ENCODE results near the gene CXCR5. TPM values are rescaled to one million over a fixed set of nuclear protein-coding genes. Genes with fewer than 3 reads are reported as not detected.

The CXCR5 gene
- total RNA-seq, 2 donors from 2014 or later: not detected

GRCh38 chr11:118939953-118940598, 56.4 kb downstream of the CXCR5 start:
- TF ChIP-seq CTCF (IDR thresholded peaks at IDR 0.05): no peak
- intact Hi-C loops (cut with DNase I): no loop called here
- WGBS, 2 donors: 46 to 57% methylated on average over 12 to 13 of the region's 13 CpGs
- H3K4me3 ChIP-seq: no peak overlapping the region
- no peaks in the 10 kb centered on the region for H3K27me3 ChIP-seq
- no peak overlapping the region for H3K27ac ChIP-seq
- ATAC-seq (no peak), DNase-seq (no peak)
- no peaks in the 10 kb centered on the region for H3K9me3 ChIP-seq
- H3K4me1 ChIP-seq: no peaks in the 10 kb centered on the region
- H3K36me3 ChIP-seq (replicated peaks in 1 of 2; ENCODE audit: insufficient read depth in 1 of 2, low read depth in 2 of 2): no peaks in the 10 kb centered on the region

DNA sequence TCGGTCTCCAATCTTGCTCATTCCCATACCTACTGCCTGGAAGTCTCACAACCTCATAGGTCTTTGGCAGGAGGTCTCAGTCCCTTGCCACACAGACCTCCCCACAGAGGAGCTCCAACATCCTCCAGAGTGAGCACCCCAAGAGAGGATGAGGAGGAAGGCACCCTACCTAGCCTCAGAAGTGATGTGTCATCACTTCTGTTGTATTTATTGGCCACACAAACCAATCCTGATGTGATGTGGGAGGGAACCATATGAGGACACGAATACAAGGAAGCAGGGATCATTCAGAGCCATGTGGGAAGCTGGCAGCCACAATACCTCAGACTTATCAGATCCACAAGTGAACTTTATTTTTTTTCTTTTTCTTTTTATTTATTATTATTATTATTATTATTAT, 63.4 kb downstream of the CXCR5 start:
- intact Hi-C loops (cut with DNase I): no loop called here
- H3K9me3 ChIP-seq: no peaks in the 10 kb centered on the region
- no peaks in the 10 kb centered on the region for H3K4me1 ChIP-seq
- no peak for TF ChIP-seq POLR2A (IDR thresholded peaks at IDR 0.05)
- no peak for TF ChIP-seq CTCF (IDR thresholded peaks at IDR 0.05)
- H3K27me3 ChIP-seq: no peaks in the 10 kb centered on the region
- ATAC-seq (no peak), DNase-seq (no peak)
- H3K4me3 ChIP-seq: no peak overlapping the region
- H3K27ac ChIP-seq: no peak overlapping the region
- H3K36me3 ChIP-seq (replicated peaks in 1 of 2; ENCODE audit: insufficient read depth in 1 of 2, low read depth in 2 of 2): no peaks in the 10 kb centered on the region
- 25 to 77% methylated on average over 1 to 2 of the region's 2 CpGs for whole genome bisulfite sequencing, 2 donors

Small RNA genes lying within 50 kb of the gene (microRNA-seq; reads per million reads assigned to microRNA genes)
- 0 to 0.45 reads per million in 2 donors for gene MIR4492 (ENCODE audit: borderline number of aligned reads in 2 of 2, borderline replicate concordance in 2 of 2)

Small RNA genes lying within 50 kb of the gene (small RNA-seq; reads per million reads assigned to genes)
- gene MIR4492: not detected
- gene RF00019: not detected
- not detected for gene RN7SL688P

Other genes with a start within 250 kb of the CXCR5 start
- gene TREH, start 204.2 kb upstream of the CXCR5 start, total RNA-seq: 1 to 10 TPM in 1 of 2 donors, not detected in 1; 2.0 TPM
- 10 to 100 TPM; 63.3 to 69.8 TPM for gene DDX6, start 92.7 kb upstream of the CXCR5 start, total RNA-seq
- gene BCL9L, start 42.0 kb downstream of the CXCR5 start, total RNA-seq: 10 to 100 TPM; 13.2 to 16.5 TPM
- gene UPK2, start 72.4 kb downstream of the CXCR5 start, total RNA-seq: not detected
- not detected for gene FOXR1, start 87.9 kb downstream of the CXCR5 start, total RNA-seq
- 10 to 100 TPM; 68.7 to 95.9 TPM for gene CENATAC, start 114.2 kb downstream of the CXCR5 start, total RNA-seq
- gene RPS25, start 134.5 kb downstream of the CXCR5 start, total RNA-seq: 1,000 to 10,000 TPM in 1 of 2 donors, 100 to 1,000 TPM in 1; 824 to 1,261 TPM
- 10 to 100 TPM; 26.2 to 39.9 TPM for gene TRAPPC4, start 134.9 kb downstream of the CXCR5 start, total RNA-seq
- gene SLC37A4, start 147.0 kb downstream of the CXCR5 start, total RNA-seq: 10 to 100 TPM; 64.6 to 90.3 TPM
- 100 to 1,000 TPM; 121 to 218 TPM for gene HYOU1, start 173.3 kb downstream of the CXCR5 start, total RNA-seq
- 10 to 100 TPM; 17.6 to 50.1 TPM for gene VPS11, start 183.9 kb downstream of the CXCR5 start, total RNA-seq
- gene HMBS, start 201.0 kb downstream of the CXCR5 start, total RNA-seq: 10 to 100 TPM in 1 of 2 donors, 1 to 10 TPM in 1; 7.6 to 16.1 TPM
- 10 to 100 TPM; 26.7 to 62.6 TPM for gene DPAGT1, start 218.0 kb downstream of the CXCR5 start, total RNA-seq
- gene C2CD2L, start 223.5 kb downstream of the CXCR5 start, total RNA-seq: 10 to 100 TPM in 1 of 2 donors, 1 to 10 TPM in 1; 5.4 to 20.8 TPM
- gene HINFP, start 237.7 kb downstream of the CXCR5 start, total RNA-seq: 10 to 100 TPM; 11.9 to 28.3 TPM